Lower leg skin (tissue), 4 donors: ENCODE data around the gene DNASE1L1. TPM values are rescaled to one million over a fixed set of nuclear protein-coding genes. Genes with fewer than 3 reads are reported as not detected.
"Not testable (repeated sequence)": the region's sequence is repeated elsewhere in the genome, so short reads cannot be mapped to it uniquely, and the experiment has no call there.

Source experiments
- DNase-seq, 2 donors: peaks; one replicate each; pipeline ENCODE4 v3.0.0-alpha.2; 2019; ENCODE audit warnings: low spot score in 2 of 2
- H3K4me3 ChIP-seq: fragments of 200-600 bp; sonication (generic); 2 replicates; pipeline ENCODE4 v1.5.1; 2017; ENCODE audit warnings: mild to moderate bottlenecking, low read depth; ENCODE audit not compliant: poor library complexity, severe bottlenecking
- POLR2A ChIP-seq, 2 donors: fragments of 450-650 bp; IDR thresholded peaks; one replicate each; pipeline ENCODE4 v1.6.1; 2016 to 2017; ENCODE audit warnings: antibody characterized with exemption in 2 of 2, mild to moderate bottlenecking in 1 of 2, moderate library complexity in 1 of 2
- WGBS, 2 donors: methylation state at CpG; one replicate each; pipeline ENCODE4 v1.1.5; 2018; 5-methylcytosine and 5-hydroxymethylcytosine counted together
- intact Hi-C: fragments of 100-400 bp; cut with DNase I; formaldehyde crosslinking; loops from one replicate; pipeline ENCODE4 v1.15.0; 2023; ENCODE audit warnings: low total_unique reads
- total RNA-seq, 4 donors: library from RNA; depleted of rRNA; stranded (reverse); fragments of >200 nt; gene quantifications; one replicate each; pipeline ENCODE4 v1.1.0, GENCODE V29; 2016
- TF ChIP-seq, protein P1 (sequence below), 3 donors: fragments of 450-650 bp; IDR thresholded peaks; one replicate each; pipeline ENCODE4 v1.5.1; 2016; ENCODE audit warnings: antibody characterized with exemption in 3 of 3, mild to moderate bottlenecking in 3 of 3, moderate library complexity in 2 of 3

DNASE1L1 gene
- total RNA-seq, 4 donors from 2014 or later: 10.5 to 28.5 (median 16.9) TPM

DNA sequence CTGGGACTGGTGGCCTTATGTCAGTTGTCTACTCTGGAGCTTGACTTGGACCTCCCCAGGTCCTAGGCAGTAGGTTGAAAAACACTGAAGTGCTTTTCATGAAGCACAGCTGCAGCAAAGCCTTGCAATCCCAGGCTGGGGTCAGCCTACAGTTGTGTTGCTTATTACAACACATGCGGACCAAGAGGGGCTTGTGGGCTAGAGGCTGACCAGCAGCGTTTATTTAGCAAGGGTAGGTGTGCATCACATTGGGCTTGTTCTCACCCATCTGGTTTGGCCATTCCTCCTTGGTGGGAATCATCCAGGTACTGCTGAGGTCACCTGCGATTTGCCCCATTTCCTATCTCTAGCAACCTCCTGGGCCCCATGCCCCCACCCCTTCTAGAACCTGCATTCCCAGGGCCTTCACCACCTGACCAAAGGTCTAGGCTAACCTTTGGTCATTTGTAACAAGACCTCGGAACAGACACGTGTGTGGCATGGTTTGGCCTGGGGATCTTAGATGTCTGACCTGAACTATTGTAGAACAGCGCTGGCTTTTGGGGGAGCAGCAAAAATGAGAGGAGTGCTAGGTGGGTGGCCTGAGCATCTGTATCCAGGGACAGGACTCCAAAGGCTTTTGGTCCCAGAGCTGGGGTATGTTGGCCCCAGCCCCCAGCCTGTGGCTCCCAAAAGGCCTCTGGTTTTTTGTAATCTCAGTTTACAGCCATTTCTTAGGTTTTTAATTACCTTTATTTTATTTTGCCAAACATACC lies 7.8 kb downstream of the DNASE1L1 start:
- no peak for TF ChIP-seq POLR2A (IDR thresholded peaks at IDR 0.05)

DNA sequence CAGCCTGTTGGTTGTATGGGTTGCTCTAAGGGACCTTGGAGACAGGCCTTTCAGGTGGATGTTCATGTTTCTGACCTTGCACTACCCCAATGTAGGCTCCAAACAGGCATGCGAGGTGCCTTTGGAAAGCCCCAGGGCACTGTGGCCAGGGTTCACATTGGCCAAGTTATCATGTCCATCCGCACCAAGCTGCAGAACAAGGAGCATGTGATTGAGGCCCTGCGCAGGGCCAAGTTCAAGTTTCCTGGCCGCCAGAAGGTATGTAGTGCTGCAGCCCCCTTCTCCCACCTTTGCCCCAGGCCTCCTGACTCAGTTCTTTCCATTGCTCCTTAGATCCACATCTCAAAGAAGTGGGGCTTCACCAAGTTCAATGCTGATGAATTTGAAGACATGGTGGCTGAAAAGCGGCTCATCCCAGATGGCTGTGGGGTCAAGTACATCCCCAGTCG lies 8.7 kb downstream of the DNASE1L1 start:
- WGBS, 2 donors: 71 to 73% methylated on average over 5 to 6 of the region's 6 CpGs
- H3K4me3 ChIP-seq, intact Hi-C loops, DNase-seq: not testable (repeated sequence)

More for the DNA sequence above, 7.8 kb downstream of the DNASE1L1 start:
- intact Hi-C loops: no loop called here
- 52 to 56% methylated on average over 6 of the region's 6 CpGs for WGBS, 2 donors
- DNase-seq: no peak
- H3K4me3 ChIP-seq: no peak overlapping the region

DNA sequence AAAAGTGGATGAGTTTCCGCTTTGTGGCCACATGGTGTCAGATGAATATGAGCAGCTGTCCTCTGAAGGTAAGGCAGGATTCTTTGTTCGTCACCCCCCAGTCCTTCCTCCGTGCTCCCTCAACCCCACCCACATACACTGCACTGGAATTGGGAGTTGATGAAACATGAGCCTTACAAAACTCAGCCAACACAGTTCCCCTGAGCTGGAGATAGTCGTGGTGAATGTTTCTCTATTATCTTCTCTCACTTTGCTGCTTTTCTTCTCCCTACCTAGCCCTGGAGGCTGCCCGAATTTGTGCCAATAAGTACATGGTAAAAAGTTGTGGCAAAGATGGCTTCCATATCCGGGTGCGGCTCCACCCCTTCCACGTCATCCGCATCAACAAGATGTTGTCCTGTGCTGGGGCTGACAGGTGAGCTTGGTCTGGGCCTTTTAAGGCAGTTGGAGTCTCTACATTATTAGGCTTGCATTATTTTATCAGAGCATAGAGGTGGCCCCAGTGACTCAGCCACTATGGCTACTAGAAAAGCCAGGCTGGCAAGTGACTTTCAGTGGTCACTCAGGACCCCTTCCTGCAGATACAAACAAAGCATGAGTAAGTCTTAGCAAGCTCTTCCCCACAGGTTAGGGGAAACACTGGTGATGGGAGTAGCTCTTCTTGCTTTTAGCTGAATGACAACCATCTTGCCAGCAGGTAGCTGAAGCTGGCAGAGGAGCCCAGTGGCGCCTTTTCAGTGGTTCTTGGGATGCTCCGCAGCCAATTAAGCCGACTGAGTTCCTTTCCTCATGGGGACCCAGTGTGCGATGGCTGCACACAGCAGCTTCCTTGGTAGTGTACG lies 9.3 kb downstream of the DNASE1L1 start:
- intact Hi-C loops: no loop called here
- 9 to 60% methylated on average over 9 to 14 of the region's 14 CpGs for WGBS, 2 donors
- TF ChIP-seq, protein P1, sequence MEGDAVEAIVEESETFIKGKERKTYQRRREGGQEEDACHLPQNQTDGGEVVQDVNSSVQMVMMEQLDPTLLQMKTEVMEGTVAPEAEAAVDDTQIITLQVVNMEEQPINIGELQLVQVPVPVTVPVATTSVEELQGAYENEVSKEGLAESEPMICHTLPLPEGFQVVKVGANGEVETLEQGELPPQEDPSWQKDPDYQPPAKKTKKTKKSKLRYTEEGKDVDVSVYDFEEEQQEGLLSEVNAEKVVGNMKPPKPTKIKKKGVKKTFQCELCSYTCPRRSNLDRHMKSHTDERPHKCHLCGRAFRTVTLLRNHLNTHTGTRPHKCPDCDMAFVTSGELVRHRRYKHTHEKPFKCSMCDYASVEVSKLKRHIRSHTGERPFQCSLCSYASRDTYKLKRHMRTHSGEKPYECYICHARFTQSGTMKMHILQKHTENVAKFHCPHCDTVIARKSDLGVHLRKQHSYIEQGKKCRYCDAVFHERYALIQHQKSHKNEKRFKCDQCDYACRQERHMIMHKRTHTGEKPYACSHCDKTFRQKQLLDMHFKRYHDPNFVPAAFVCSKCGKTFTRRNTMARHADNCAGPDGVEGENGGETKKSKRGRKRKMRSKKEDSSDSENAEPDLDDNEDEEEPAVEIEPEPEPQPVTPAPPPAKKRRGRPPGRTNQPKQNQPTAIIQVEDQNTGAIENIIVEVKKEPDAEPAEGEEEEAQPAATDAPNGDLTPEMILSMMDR (IDR thresholded peaks at IDR 0.05): no peak
- no peak for DNase-seq
- H3K4me3 ChIP-seq: peak overlapping the region; percentile 53

DNA sequence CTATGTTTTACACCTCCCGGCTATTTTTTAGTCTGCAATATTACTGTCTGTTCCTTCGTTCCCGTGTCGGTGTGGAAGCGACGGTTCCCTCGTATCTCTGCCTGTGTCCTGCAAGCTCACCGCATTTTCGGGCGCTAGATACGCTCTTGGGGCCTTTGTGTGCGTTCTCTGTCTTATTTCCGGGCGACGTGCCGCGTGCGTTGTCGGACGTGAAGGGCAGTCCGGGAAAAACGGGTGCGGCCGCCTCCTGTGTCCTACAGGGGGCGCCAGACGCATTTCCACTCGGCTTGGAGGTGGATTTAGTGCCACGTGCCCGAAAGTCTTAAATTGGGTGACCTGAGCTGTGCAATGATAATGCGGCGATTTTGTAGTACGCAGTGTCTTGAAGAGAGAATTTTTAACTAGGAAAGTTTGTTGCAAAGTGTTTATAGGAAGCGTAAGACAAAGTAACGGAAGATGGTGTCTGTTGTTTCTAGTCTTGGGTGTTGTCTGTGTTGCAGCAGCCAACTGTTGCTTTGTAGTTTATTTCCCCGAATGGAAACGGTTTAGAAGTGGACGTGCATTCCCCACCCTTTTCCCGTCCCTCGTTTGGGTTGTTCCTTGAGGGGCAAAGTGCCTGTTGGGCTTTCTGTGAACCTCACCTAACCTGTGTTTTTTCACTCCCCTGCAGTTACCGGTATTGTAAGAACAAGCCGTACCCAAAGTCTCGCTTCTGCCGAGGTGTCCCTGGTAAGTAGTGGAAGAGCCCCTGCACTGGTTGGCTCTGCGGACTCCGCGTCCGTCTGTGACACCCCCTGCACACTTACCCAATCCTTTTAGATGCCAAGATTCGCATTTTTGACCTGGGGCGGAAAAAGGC lies 10.2 kb downstream of the DNASE1L1 start:
- TF ChIP-seq POLR2A (IDR thresholded peaks at IDR 0.05): no peak
- TF ChIP-seq, protein P1 (IDR thresholded peaks at IDR 0.05): no peak
- intact Hi-C loops: no loop called here
- DNase-seq: peak; percentile 84 to 96
- 1 to 46% methylated on average over 40 to 49 of the region's 49 CpGs for WGBS, 2 donors
- H3K4me3 ChIP-seq: peak overlapping the region; percentile 53

DNA sequence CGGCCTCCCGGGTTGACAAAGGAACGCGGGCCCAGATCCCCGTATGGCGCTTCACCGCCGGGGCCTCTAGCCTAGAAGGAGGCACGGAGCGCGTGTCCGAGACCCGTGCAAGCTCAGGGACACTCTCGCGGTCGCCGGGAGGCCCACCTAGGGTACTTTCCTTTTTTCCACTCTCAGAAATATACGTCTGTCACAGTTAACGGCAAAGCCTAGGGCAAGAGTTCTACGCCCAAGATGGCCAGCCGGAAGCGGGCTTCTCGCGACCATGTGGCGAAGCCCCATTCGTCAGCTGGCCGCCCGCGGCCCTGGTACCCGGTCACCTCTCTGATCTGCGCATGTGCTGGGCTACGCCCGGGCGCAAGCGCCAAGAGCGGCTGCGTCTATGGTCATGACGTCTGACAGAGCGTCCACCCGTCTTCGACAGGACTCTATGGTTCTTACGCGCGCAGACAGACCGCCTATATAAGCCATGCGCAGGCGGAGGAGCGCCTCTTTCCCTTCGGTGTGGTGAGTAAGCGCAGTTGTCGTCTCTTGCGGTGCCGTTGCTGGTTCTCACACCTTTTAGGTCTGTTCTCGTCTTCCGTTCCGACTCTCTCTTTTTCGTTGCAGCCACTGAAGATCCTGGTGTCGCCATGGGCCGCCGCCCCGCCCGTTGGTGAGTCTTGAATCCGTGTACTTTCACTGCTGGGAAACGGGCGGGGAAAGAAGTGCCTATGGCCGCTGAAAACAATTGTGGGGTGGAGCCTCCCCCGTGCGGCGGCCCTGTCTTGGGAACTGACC lies 11.0 kb downstream of the DNASE1L1 start, which contains the start of gene RPL10:
RPL10 (plus strand) TSS at position 490 of the 780 bp plus-strand sequence; CDS start at position 633, 143 bp downstream.
- WGBS, 2 donors: 0 to 52% methylated on average over 12 to 68 of the region's 69 CpGs
- peak; percentile 93 to 98 for DNase-seq
- TF ChIP-seq POLR2A (IDR thresholded peaks at IDR 0.05): peak in 1 of 2 donors; percentile 88
- TF ChIP-seq, protein P1 (IDR thresholded peaks at IDR 0.05): no peak
- intact Hi-C loops: no loop called here
- peak within 1 kb of the TSS; percentile 53 for H3K4me3 ChIP-seq
